Fibroblast of mammary gland (primary cell): Measurements from ENCODE around the gene HSD17B2.
"Not testable (repeated sequence)": the region's sequence is repeated elsewhere in the genome, so short reads cannot be mapped to it uniquely, and the experiment has no call there.

Experiments
- DNase-seq: peaks from one replicate; pipeline ENCODE4 v3.0.0-alpha.2; 2010; ENCODE audit warnings: low read depth
- H3K4me3 ChIP-seq: 2 replicates; pipeline ENCODE4 v1.5.1; 2011; ENCODE audit warnings: low read depth, mild to moderate bottlenecking, low read length, moderate library complexity; ENCODE audit not compliant: control insufficient read depth
- TF ChIP-seq, protein P1 (sequence below): conservative IDR thresholded peaks from 2 replicates; pipeline ENCODE4 v1.5.1; 2011; ENCODE audit warnings: low read depth, low read length, inconsistent platforms; ENCODE audit not compliant: control insufficient read depth, insufficient read depth

HSD17B2 gene

DNA sequence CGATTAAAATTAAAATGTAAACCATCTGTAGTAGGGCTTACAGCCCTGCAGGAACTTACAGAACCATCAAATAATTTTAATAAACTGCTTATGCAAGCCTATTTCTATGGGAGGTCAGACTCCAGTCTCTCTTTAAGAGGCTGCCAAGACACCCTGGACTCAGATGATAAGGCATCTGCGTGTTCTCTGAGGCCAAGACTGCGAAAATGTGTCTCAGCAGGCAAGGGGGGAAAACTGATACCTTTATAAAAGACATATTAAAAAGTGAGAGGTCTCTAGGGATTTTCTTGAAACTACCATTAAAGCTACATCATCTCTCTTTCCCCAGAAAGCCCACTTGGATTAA is 102.7 kb downstream of the HSD17B2 start:
- H3K4me3 ChIP-seq: no peak overlapping the region
- DNase-seq: no peak
- TF ChIP-seq, protein P1, sequence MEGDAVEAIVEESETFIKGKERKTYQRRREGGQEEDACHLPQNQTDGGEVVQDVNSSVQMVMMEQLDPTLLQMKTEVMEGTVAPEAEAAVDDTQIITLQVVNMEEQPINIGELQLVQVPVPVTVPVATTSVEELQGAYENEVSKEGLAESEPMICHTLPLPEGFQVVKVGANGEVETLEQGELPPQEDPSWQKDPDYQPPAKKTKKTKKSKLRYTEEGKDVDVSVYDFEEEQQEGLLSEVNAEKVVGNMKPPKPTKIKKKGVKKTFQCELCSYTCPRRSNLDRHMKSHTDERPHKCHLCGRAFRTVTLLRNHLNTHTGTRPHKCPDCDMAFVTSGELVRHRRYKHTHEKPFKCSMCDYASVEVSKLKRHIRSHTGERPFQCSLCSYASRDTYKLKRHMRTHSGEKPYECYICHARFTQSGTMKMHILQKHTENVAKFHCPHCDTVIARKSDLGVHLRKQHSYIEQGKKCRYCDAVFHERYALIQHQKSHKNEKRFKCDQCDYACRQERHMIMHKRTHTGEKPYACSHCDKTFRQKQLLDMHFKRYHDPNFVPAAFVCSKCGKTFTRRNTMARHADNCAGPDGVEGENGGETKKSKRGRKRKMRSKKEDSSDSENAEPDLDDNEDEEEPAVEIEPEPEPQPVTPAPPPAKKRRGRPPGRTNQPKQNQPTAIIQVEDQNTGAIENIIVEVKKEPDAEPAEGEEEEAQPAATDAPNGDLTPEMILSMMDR: no peak

DNA sequence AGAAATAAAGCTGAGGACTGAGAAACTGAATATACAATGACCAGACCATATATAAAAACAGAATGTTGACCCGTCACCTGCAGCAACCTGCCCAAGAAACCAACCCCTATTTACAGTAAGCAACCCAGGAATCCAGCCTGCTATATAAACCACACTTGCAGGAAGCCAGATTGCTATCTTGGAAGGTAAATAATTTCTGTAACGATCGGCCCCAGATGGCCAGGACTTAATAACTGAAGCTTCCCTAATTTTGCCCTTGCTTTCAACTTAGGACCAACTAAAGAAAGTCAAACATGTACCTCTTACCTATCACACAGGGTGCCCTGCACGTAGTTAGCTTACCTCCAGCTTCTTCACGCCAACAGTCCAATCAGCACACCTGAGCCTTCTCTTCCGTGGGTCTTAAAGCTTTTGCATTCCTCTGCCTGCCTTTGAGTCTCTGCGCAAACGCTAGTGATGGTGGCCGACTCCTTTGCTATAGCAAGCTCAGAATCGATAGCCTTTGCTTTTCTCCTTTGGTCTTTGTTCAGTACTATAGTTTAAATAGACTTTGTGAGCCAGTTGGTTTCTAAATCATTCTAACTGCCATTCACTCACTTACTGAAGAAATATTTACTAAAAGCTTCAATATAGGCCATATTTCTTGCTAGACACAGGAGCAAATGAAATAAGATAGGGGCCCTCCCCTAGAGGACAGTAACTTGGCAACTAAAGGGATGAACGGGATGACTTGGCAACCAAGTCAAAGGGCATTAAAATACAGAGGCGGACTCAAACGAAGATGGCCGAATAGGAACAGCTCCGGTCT is 103.6 kb downstream of the HSD17B2 start:
- TF ChIP-seq, protein P1: no peak
- no peak overlapping the region for H3K4me3 ChIP-seq
- DNase-seq: no peak

DNA sequence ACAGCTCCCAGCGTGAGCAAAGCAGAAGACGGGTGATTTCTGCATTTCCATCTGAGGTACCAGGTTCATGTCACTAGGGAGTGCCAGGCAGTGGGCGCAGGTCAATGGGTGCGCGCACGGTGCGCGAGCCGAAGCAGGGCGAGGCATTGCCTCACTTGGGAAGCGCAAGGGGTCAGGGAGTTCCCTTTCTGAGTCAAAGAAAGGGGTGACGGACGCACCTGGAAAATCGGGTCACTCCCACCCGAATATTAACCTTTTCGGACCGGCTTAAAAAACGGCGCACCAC is 104.2 kb downstream of the HSD17B2 start:
- H3K4me3 ChIP-seq, DNase-seq: not testable (repeated sequence)

DNA sequence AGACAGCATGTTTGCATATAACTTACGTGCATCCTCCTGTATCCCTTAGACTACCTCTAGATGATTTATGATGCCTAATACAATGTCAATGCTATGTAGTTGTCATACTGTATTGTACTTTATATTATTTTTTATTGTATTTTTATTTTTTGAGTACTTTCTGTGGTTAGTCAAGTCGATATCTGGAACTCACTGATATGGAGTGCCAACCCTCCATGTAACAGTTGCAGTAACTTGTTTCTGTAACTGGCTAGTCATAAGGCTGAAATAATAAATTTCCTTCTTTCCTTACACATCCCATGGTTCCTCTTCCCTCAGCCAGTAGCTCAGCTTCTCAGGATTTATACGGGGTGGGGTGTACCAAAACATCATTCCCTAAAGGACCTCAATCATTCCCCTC is 111.5 kb downstream of the HSD17B2 start:
- no peak for DNase-seq
- no peak overlapping the region for H3K4me3 ChIP-seq
- TF ChIP-seq, protein P1: no peak

DNA sequence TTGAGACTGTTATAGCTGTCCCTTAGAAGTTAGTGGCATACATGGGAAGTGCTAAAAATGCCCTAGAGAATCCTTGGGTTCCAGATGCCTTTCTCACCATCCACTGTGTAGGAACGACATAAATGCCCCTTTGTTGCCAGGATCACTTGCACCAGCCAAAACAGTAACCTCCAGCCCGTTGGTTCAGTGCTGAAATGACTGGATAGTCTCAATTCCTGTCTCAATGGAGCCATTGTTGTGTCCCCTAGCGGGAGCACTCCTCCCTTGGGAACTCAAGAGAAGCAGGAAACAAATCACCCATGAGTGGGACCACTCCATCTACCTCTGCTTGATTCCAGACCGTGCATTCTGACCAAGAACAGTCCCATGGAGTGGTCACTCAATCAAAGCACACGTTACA is 111.9 kb downstream of the HSD17B2 start:
- no peak for DNase-seq
- no peak overlapping the region for H3K4me3 ChIP-seq
- TF ChIP-seq, protein P1: no peak

DNA sequence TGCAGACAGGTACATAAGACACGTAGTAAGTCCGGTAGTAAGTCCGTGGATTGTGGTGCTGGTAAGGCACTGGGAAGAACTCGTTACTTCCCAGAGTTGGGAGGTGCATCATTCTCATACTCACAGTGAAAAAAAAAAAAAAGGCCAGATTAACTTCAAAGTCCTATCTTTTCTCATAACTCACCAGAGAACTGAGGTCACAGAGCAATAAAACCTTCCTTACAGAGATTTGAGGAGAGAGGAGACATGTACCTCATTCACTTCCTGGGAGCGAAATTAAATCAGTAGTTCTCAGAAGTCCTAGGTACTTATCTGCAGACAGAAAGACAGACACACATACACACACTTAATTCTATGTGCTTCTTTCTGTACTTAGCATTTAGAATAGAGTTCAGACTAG is 112.5 kb downstream of the HSD17B2 start:
- DNase-seq: no peak
- TF ChIP-seq, protein P1: no peak
- H3K4me3 ChIP-seq: no peak overlapping the region
